GM19351 (cell line): ENCODE data around the gene UNC5B.

Source experiments
- ATAC-seq: cut with Tn5 transposase; IDR thresholded peaks from one replicate; pipeline ENCODE4 v1.9.1; 2021; ENCODE audit warnings: mild to moderate bottlenecking, moderate library complexity; ENCODE audit not compliant: unreplicated experiment

UNC5B gene

GRCh38 chr10:71239131-71239915, 27.0 kb downstream of the UNC5B start:
- no peak for ATAC-seq

- ATAC-seq: no peak
Measured at GRCh38 chr10:71239946-71240795, 27.8 kb downstream of the UNC5B start.

GRCh38 chr10:71241114-71241829, 28.9 kb downstream of the UNC5B start:
- ATAC-seq: no peak

- no peak for ATAC-seq
Measured at GRCh38 chr10:71241830-71242621, 29.7 kb downstream of the UNC5B start.

GRCh38 chr10:71242622-71243009, 30.2 kb downstream of the UNC5B start:
- no peak for ATAC-seq

GRCh38 chr10:71243756-71244395, 31.5 kb downstream of the UNC5B start:
- ATAC-seq: no peak

- no peak for ATAC-seq
Measured at GRCh38 chr10:71244431-71245419, 32.4 kb downstream of the UNC5B start.

- no peak for ATAC-seq
Measured at GRCh38 chr10:71245420-71246325, 33.3 kb downstream of the UNC5B start.

- no peak for ATAC-seq
Measured at GRCh38 chr10:71246591-71247413, 34.4 kb downstream of the UNC5B start.

GRCh38 chr10:71247414-71247705, 35.0 kb downstream of the UNC5B start:
- no peak for ATAC-seq

GRCh38 chr10:71247804-71248203, 35.4 kb downstream of the UNC5B start:
- ATAC-seq: no peak

GRCh38 chr10:71248210-71248609, 35.8 kb downstream of the UNC5B start:
- ATAC-seq: no peak

GRCh38 chr10:71249996-71250395, 37.6 kb downstream of the UNC5B start:
- ATAC-seq: no peak

GRCh38 chr10:71250405-71250804, 38.0 kb downstream of the UNC5B start:
- no peak for ATAC-seq

- ATAC-seq: no peak
Measured at GRCh38 chr10:71250842-71251241, 38.5 kb downstream of the UNC5B start.

- ATAC-seq: no peak
Measured at GRCh38 chr10:71251319-71251718, 38.9 kb downstream of the UNC5B start.

GRCh38 chr10:71252220-71252619, 39.9 kb downstream of the UNC5B start:
- ATAC-seq: no peak
